ENCODE results near the gene CNOT4. TPM values are rescaled to one million over a fixed set of nuclear protein-coding genes. Genes with fewer than 3 reads are reported as not detected.

Gene CNOT4
- total RNA-seq, 1 experiment from 2014 or later, result 25.8 TPM

GRCh38 chr7:135539629-135540028 lies 29.7 kb upstream of the CNOT4 start:
- Histone ChIP-seq H4K20me1 (ENCODE audit: insufficient read depth) (no peaks in the 10 kb centered on the region), H3K27ac (no peak overlapping the region), H3K9me3 (ENCODE audit: insufficient read depth, low read depth) (no peaks in the 10 kb centered on the region), H3K9me2 (ENCODE audit: insufficient read depth) (no peaks in the 10 kb centered on the region), H3K36me3 (ENCODE audit: low read depth) (no peaks in the 10 kb centered on the region), H3K79me2 (ENCODE audit: low read depth) (no peaks in the 10 kb centered on the region), H3K4me2 (no peak overlapping the region), H3K4me3 (no peak overlapping the region), H3F3A (ENCODE audit: insufficient read depth, low read depth) (no peaks in the 10 kb centered on the region), H3K27me3 (ENCODE audit: insufficient read depth, low read depth) (no peaks in the 10 kb centered on the region), H3K4me1 (replicated peaks; ENCODE audit: insufficient read depth) (no peaks in the 10 kb centered on the region), H2AFZ (no peak overlapping the region)
- intact Hi-C loops (cut with micrococcal nuclease; ENCODE audit: unreplicated experiment), result no loop called here
- POLR2A ChIA-PET (ENCODE audit: unreplicated experiment), result no interaction called here
- CTCF ChIA-PET, result interaction anchor here (0.6 kb wide), 1 partner anchor 11 kb away, joined by 3 read pairs; no protein-coding TSS in a partner anchor
- TF ChIP-seq EZH2 (IDR thresholded peaks at IDR 0.05; ENCODE audit: low read depth) (no peak), CTCF (conservative IDR thresholded peaks at IDR 0.05) (no peak)
- BruUV-seq (replicated peaks), result no TSS peak
- no peak for DNase-seq

- H3K79me2 ChIP-seq (ENCODE audit: low read depth), result no peaks in the 10 kb centered on the region
- no peak overlapping the region for H3K4me3 ChIP-seq
- H3K27ac ChIP-seq, result no peak overlapping the region
- H3K9me2 ChIP-seq (ENCODE audit: insufficient read depth), result no peaks in the 10 kb centered on the region
- no peaks in the 10 kb centered on the region for H3K27me3 ChIP-seq (ENCODE audit: insufficient read depth, low read depth)
- intact Hi-C loops (cut with micrococcal nuclease; ENCODE audit: unreplicated experiment), result no loop called here
- H3K36me3 ChIP-seq (ENCODE audit: low read depth), result no peaks in the 10 kb centered on the region
- H3K4me2 ChIP-seq, result no peak overlapping the region
- no peak overlapping the region for H2AFZ ChIP-seq
- H3F3A ChIP-seq (ENCODE audit: insufficient read depth, low read depth), result no peaks in the 10 kb centered on the region
- H3K4me1 ChIP-seq (replicated peaks; ENCODE audit: insufficient read depth), result no peaks in the 10 kb centered on the region
- POLR2A ChIA-PET (ENCODE audit: unreplicated experiment), result no interaction called here
- CTCF ChIA-PET, result interaction anchor here (0.7 kb wide), 1 partner anchor 22 kb away, joined by 7 read pairs; no protein-coding TSS in a partner anchor
- TF ChIP-seq CTCF (conservative IDR thresholded peaks at IDR 0.05) (no peak), EZH2 (IDR thresholded peaks at IDR 0.05; ENCODE audit: low read depth) (no peak)
- H4K20me1 ChIP-seq (ENCODE audit: insufficient read depth), result no peaks in the 10 kb centered on the region
- no TSS peak for BruUV-seq (replicated peaks)
- DNase-seq, result no peak
- no peaks in the 10 kb centered on the region for H3K9me3 ChIP-seq (ENCODE audit: insufficient read depth, low read depth)
Measured at GRCh38 chr7:135538376-135538775, 28.5 kb upstream of the CNOT4 start.

- TF ChIP-seq EZH2 (IDR thresholded peaks at IDR 0.05; ENCODE audit: low read depth) (no peak), CTCF (conservative IDR thresholded peaks at IDR 0.05) (no peak)
- Histone ChIP-seq H3K27ac (no peak overlapping the region), H3K9me3 (ENCODE audit: insufficient read depth, low read depth) (no peaks in the 10 kb centered on the region), H3K79me2 (ENCODE audit: low read depth) (no peaks in the 10 kb centered on the region), H3F3A (ENCODE audit: insufficient read depth, low read depth) (no peaks in the 10 kb centered on the region), H3K27me3 (ENCODE audit: insufficient read depth, low read depth) (no peaks in the 10 kb centered on the region), H3K4me1 (replicated peaks; ENCODE audit: insufficient read depth) (no peaks in the 10 kb centered on the region), H3K36me3 (ENCODE audit: low read depth) (no peaks in the 10 kb centered on the region), H3K4me3 (no peak overlapping the region), H3K9me2 (ENCODE audit: insufficient read depth) (no peaks in the 10 kb centered on the region), H2AFZ (no peak overlapping the region), H3K4me2 (no peak overlapping the region), H4K20me1 (ENCODE audit: insufficient read depth) (no peaks in the 10 kb centered on the region)
- BruUV-seq (replicated peaks), result no TSS peak
- POLR2A ChIA-PET (ENCODE audit: unreplicated experiment), result no interaction called here
- no peak for DNase-seq
- intact Hi-C loops (cut with micrococcal nuclease; ENCODE audit: unreplicated experiment), result no loop called here
- CTCF ChIA-PET, result no interaction called here
Measured at GRCh38 chr7:135537905-135538304, 28.0 kb upstream of the CNOT4 start.

Data from PC-9 (cell line).